ENCODE results near the gene GTF3A. TPM values are rescaled to one million over a fixed set of nuclear protein-coding genes. Genes with fewer than 3 reads are reported as not detected.
A peak's percentile ranks its signal among the peaks of the same experiment; 100 is the strongest.
"Not testable (repeated sequence)": the region's sequence is repeated elsewhere in the genome, so short reads cannot be mapped to it uniquely, and the experiment has no call there.

The GTF3A gene
- total and polyA plus RNA-seq, 2 of the 8 experiments (the other 6 are each of a cell fraction or from before 2014, with no cell fraction given) = 41.6 to 96.5 TPM

- H3K14ac ChIP-seq (ENCODE audit: insufficient read length); H2BK20ac ChIP-seq (ENCODE audit: low read length); H3K79me2 ChIP-seq (ENCODE audit: control insufficient read depth in 1 of 2, insufficient read depth in 2 of 2, low read length in 2 of 2); DNase-seq (ENCODE audit: low read depth in 1 of 2, low spot score in 2 of 2); H4K8ac ChIP-seq (ENCODE audit: extremely low read depth, insufficient read depth, low read length); H3K79me1 ChIP-seq (ENCODE audit: low read depth, low read length); H3K9me3 ChIP-seq (ENCODE audit: insufficient read depth in 2 of 2, low read depth in 1 of 2, low read length in 1 of 2); H2BK120ac ChIP-seq (replicated peaks; ENCODE audit: low read depth, low read length); H3K18ac ChIP-seq (ENCODE audit: extremely low read depth, low read length); H2BK5ac ChIP-seq (ENCODE audit: low read depth, low read length); FAIRE-seq; H3K9ac ChIP-seq (replicated peaks in 1 of 4; ENCODE audit: extremely low read depth in 1 of 4, low read depth in 3 of 4, low read length in 3 of 4); H3K23me2 ChIP-seq (ENCODE audit: low read depth, low read length); H3K4me2 ChIP-seq (ENCODE audit: insufficient read depth in 1 of 2, low read depth in 2 of 2, low read length in 2 of 2); H2AFZ ChIP-seq (ENCODE audit: low read length); H2BK12ac ChIP-seq (ENCODE audit: low read depth, low read length); H3K56ac ChIP-seq (replicated peaks; ENCODE audit: insufficient read length, low read depth, low read length); H3K4me1 ChIP-seq (replicated peaks in 1 of 4; ENCODE audit: control insufficient read depth in 3 of 4, insufficient read depth in 4 of 4, low read length in 3 of 4); H4K91ac ChIP-seq (replicated peaks; ENCODE audit: insufficient read length, low read length); H3K27me3 ChIP-seq (replicated peaks in 1 of 4; ENCODE audit: control insufficient read depth in 3 of 4, extremely low read depth in 1 of 4, insufficient read depth in 3 of 4, low read length in 3 of 4); H3K27ac ChIP-seq (ENCODE audit: low read depth, low read length); H3K36me3 ChIP-seq (ENCODE audit: control insufficient read depth in 2 of 4, insufficient read depth in 4 of 4, low read length in 3 of 4); H3K4ac ChIP-seq (replicated peaks; ENCODE audit: insufficient read length, low read depth, low read length); H4K20me1 ChIP-seq (replicated peaks in 1 of 2; ENCODE audit: control insufficient read depth in 1 of 2, insufficient read depth in 2 of 2, low read length in 2 of 2); H2AK5ac ChIP-seq (ENCODE audit: low read depth, low read length); H3K4me3 ChIP-seq (ENCODE audit: extremely low read depth in 1 of 4, insufficient read depth in 2 of 4, low read depth in 3 of 4, low read length in 4 of 4); H4K5ac ChIP-seq (ENCODE audit: insufficient read length, low read depth, low read length); H3K23ac ChIP-seq (ENCODE audit: insufficient read length); H2BK15ac ChIP-seq (ENCODE audit: low read length): not testable (repeated sequence)
- ChIA-PET POLR2A (ENCODE audit: partially characterized antibody) (interaction anchor here (0.7 kb wide), 1 partner anchor 14 kb away, joined by 3 read pairs; no protein-coding TSS in a partner anchor), CTCF (ENCODE audit: partially characterized antibody) (interaction anchor here (0.6 kb wide), 1 partner anchor 809 kb away, joined by 3 read pairs; no protein-coding TSS in a partner anchor)
- 0 out of 2 replicates have a peak, but pooled peaks have one; percentile 41 for TF ChIP-seq SP1 (IDR thresholded peaks at IDR 0.05; ENCODE audit: low read depth, low read length)
- WGBS, 2 experiments (ENCODE audit: extremely low coverage in 1 of 2, insufficient coverage in 1 of 2, insufficient read length in 1 of 2, insufficient replicate concordance in 2 of 2, low coverage in 1 of 2, low lambda C conversion rate in 2 of 2, missing lambda C conversion rate in 1 of 2) = 87% methylated on average over 6 of the region's 6 CpGs; no CpG with 5 or more reads in 1 of the 2 experiments
Observed at GRCh38 chr13:27400405-27400804, 24.0 kb upstream of the GTF3A start.
